Measurements from ENCODE around the gene MRTFA.

MRTFA gene

GRCh38 chr22:40526960-40527359, 109.6 kb downstream of the MRTFA start:
- no peak overlapping the region for H3K27ac ChIP-seq (ENCODE audit: low read length)
- no peak overlapping the region for H3K4me3 ChIP-seq (ENCODE audit: low read length)
- H3K9ac ChIP-seq (ENCODE audit: low read depth, low read length) = no peak overlapping the region
- no peaks in the 10 kb centered on the region; the same call in 1 of the 2 replicates for H3K4me1 ChIP-seq (ENCODE audit: insufficient read depth, low read length)
- no peaks in the 10 kb centered on the region for H3K36me3 ChIP-seq (ENCODE audit: insufficient read depth, low read depth, low read length)
- no peaks in the 10 kb centered on the region for H3K27me3 ChIP-seq (ENCODE audit: insufficient read depth, low read length)
- no peaks in the 10 kb centered on the region for H3K9me3 ChIP-seq (ENCODE audit: insufficient read depth, low read depth, low read length)

- H3K9me3 ChIP-seq (ENCODE audit: insufficient read depth, low read depth, low read length) = no peaks in the 10 kb centered on the region
- H3K4me3 ChIP-seq (ENCODE audit: low read length) = no peak overlapping the region
- no peaks in the 10 kb centered on the region; the same call in 1 of the 2 replicates for H3K4me1 ChIP-seq (ENCODE audit: insufficient read depth, low read length)
- H3K36me3 ChIP-seq (ENCODE audit: insufficient read depth, low read depth, low read length) = no peaks in the 10 kb centered on the region
- no peak overlapping the region for H3K27ac ChIP-seq (ENCODE audit: low read length)
- H3K9ac ChIP-seq (ENCODE audit: low read depth, low read length) = no peak overlapping the region
- H3K27me3 ChIP-seq (ENCODE audit: insufficient read depth, low read length) = no peaks in the 10 kb centered on the region
Measured at GRCh38 chr22:40525250-40525884, 111.2 kb downstream of the MRTFA start.

GRCh38 chr22:40524392-40525249, 111.9 kb downstream of the MRTFA start:
- Histone ChIP-seq H3K4me3 (ENCODE audit: low read length) (no peak overlapping the region), H3K9ac (ENCODE audit: low read depth, low read length) (no peak overlapping the region), H3K27ac (ENCODE audit: low read length) (no peak overlapping the region), H3K36me3 (ENCODE audit: insufficient read depth, low read depth, low read length) (no peaks in the 10 kb centered on the region), H3K9me3 (ENCODE audit: insufficient read depth, low read depth, low read length) (no peaks in the 10 kb centered on the region), H3K27me3 (ENCODE audit: insufficient read depth, low read length) (no peaks in the 10 kb centered on the region), H3K4me1 (ENCODE audit: insufficient read depth, low read length) (no peaks in the 10 kb centered on the region; the same call in 1 of the 2 replicates)

GRCh38 chr22:40522141-40522540, 114.4 kb downstream of the MRTFA start:
- Histone ChIP-seq H3K4me3 (ENCODE audit: low read length) (no peak overlapping the region), H3K36me3 (ENCODE audit: insufficient read depth, low read depth, low read length) (no peaks in the 10 kb centered on the region), H3K9ac (ENCODE audit: low read depth, low read length) (no peak overlapping the region), H3K27ac (ENCODE audit: low read length) (no peak overlapping the region), H3K4me1 (ENCODE audit: insufficient read depth, low read length) (peaks cover 12% of the 10 kb centered on the region), H3K9me3 (ENCODE audit: insufficient read depth, low read depth, low read length) (no peaks in the 10 kb centered on the region), H3K27me3 (ENCODE audit: insufficient read depth, low read length) (no peaks in the 10 kb centered on the region)

GRCh38 chr22:40521046-40521445, 115.5 kb downstream of the MRTFA start:
- peaks cover 12% of the 10 kb centered on the region for H3K4me1 ChIP-seq (ENCODE audit: insufficient read depth, low read length)
- no peaks in the 10 kb centered on the region for H3K9me3 ChIP-seq (ENCODE audit: insufficient read depth, low read depth, low read length)
- no peaks in the 10 kb centered on the region for H3K27me3 ChIP-seq (ENCODE audit: insufficient read depth, low read length)
- no peaks in the 10 kb centered on the region for H3K36me3 ChIP-seq (ENCODE audit: insufficient read depth, low read depth, low read length)
- no peak overlapping the region for H3K27ac ChIP-seq (ENCODE audit: low read length)
- H3K4me3 ChIP-seq (ENCODE audit: low read length) = no peak overlapping the region
- no peak overlapping the region for H3K9ac ChIP-seq (ENCODE audit: low read depth, low read length)

GRCh38 chr22:40520562-40520961, 116.0 kb downstream of the MRTFA start:
- Histone ChIP-seq H3K9ac (ENCODE audit: low read depth, low read length) (no peak overlapping the region), H3K9me3 (ENCODE audit: insufficient read depth, low read depth, low read length) (no peaks in the 10 kb centered on the region), H3K27ac (ENCODE audit: low read length) (no peak overlapping the region), H3K36me3 (ENCODE audit: insufficient read depth, low read depth, low read length) (no peaks in the 10 kb centered on the region), H3K4me1 (ENCODE audit: insufficient read depth, low read length) (peaks cover 12% of the 10 kb centered on the region), H3K4me3 (ENCODE audit: low read length) (no peak overlapping the region), H3K27me3 (ENCODE audit: insufficient read depth, low read length) (no peaks in the 10 kb centered on the region)

GRCh38 chr22:40519948-40520331, 116.6 kb downstream of the MRTFA start:
- Histone ChIP-seq H3K27ac (ENCODE audit: low read length) (no peak overlapping the region), H3K9me3 (ENCODE audit: insufficient read depth, low read depth, low read length) (no peaks in the 10 kb centered on the region), H3K4me1 (ENCODE audit: insufficient read depth, low read length) (peaks cover 12% of the 10 kb centered on the region), H3K4me3 (ENCODE audit: low read length) (no peak overlapping the region), H3K27me3 (ENCODE audit: insufficient read depth, low read length) (no peaks in the 10 kb centered on the region), H3K9ac (ENCODE audit: low read depth, low read length) (no peak overlapping the region), H3K36me3 (ENCODE audit: insufficient read depth, low read depth, low read length) (no peaks in the 10 kb centered on the region)

- Histone ChIP-seq H3K9me3 (ENCODE audit: insufficient read depth, low read depth, low read length) (no peaks in the 10 kb centered on the region), H3K27ac (ENCODE audit: low read length) (no peak overlapping the region), H3K9ac (ENCODE audit: low read depth, low read length) (no peak overlapping the region), H3K4me1 (ENCODE audit: insufficient read depth, low read length) (peaks cover 12% of the 10 kb centered on the region), H3K27me3 (ENCODE audit: insufficient read depth, low read length) (no peaks in the 10 kb centered on the region), H3K4me3 (ENCODE audit: low read length) (no peak overlapping the region), H3K36me3 (ENCODE audit: insufficient read depth, low read depth, low read length) (no peaks in the 10 kb centered on the region)
Measured at GRCh38 chr22:40519284-40519947, 117.1 kb downstream of the MRTFA start.

- Histone ChIP-seq H3K9ac (ENCODE audit: low read depth, low read length) (no peak overlapping the region), H3K9me3 (ENCODE audit: insufficient read depth, low read depth, low read length) (no peaks in the 10 kb centered on the region), H3K36me3 (ENCODE audit: insufficient read depth, low read depth, low read length) (no peaks in the 10 kb centered on the region), H3K4me3 (ENCODE audit: low read length) (no peak overlapping the region), H3K27me3 (ENCODE audit: insufficient read depth, low read length) (no peaks in the 10 kb centered on the region), H3K4me1 (ENCODE audit: insufficient read depth, low read length) (peaks cover 12% of the 10 kb centered on the region), H3K27ac (ENCODE audit: low read length) (no peak overlapping the region)
Measured at GRCh38 chr22:40518840-40519239, 117.7 kb downstream of the MRTFA start.

GRCh38 chr22:40517631-40518030, 118.9 kb downstream of the MRTFA start:
- Histone ChIP-seq H3K36me3 (ENCODE audit: insufficient read depth, low read depth, low read length) (no peaks in the 10 kb centered on the region), H3K4me3 (ENCODE audit: low read length) (0 out of 2 replicates have a peak overlapping the region, but pooled peaks have one; percentile 18), H3K4me1 (ENCODE audit: insufficient read depth, low read length) (peaks cover 12% of the 10 kb centered on the region), H3K9ac (ENCODE audit: low read depth, low read length) (no peak overlapping the region), H3K9me3 (ENCODE audit: insufficient read depth, low read depth, low read length) (no peaks in the 10 kb centered on the region), H3K27ac (ENCODE audit: low read length) (no peak overlapping the region), H3K27me3 (ENCODE audit: insufficient read depth, low read length) (no peaks in the 10 kb centered on the region)

GRCh38 chr22:40516416-40516815, 120.1 kb downstream of the MRTFA start:
- Histone ChIP-seq H3K36me3 (ENCODE audit: insufficient read depth, low read depth, low read length) (no peaks in the 10 kb centered on the region), H3K9ac (ENCODE audit: low read depth, low read length) (no peak overlapping the region), H3K27ac (ENCODE audit: low read length) (no peak overlapping the region), H3K4me3 (ENCODE audit: low read length) (no peak overlapping the region), H3K27me3 (ENCODE audit: insufficient read depth, low read length) (no peaks in the 10 kb centered on the region), H3K9me3 (ENCODE audit: insufficient read depth, low read depth, low read length) (no peaks in the 10 kb centered on the region), H3K4me1 (ENCODE audit: insufficient read depth, low read length) (peaks cover 12% of the 10 kb centered on the region)

Measured in iPS-20b (cell line).